Fibroblast of lung (primary cell): Measurements from ENCODE around the gene RCL1. TPM values are rescaled to one million over a fixed set of nuclear protein-coding genes. Genes with fewer than 3 reads are reported as not detected.

Source experiments
- DNase-seq, 2 donors: peaks; one replicate each; pipeline versions ENCODE4 v3.0.0 to v3.0.0-alpha.2; 2010; ENCODE audit warnings: low read depth in 2 of 2
- H2AFZ ChIP-seq: 2 replicates; pipeline ENCODE4 v1.5.1; 2012; ENCODE audit warnings: low read length, control low read depth, inconsistent platforms
- H3K27ac ChIP-seq: 2 replicates; pipeline ENCODE4 v1.5.1; 2011; ENCODE audit warnings: low read length, control low read depth; ENCODE audit not compliant: insufficient read depth
- H3K27me3 ChIP-seq: 2 replicates; pipeline ENCODE4 v1.5.1; 2011; ENCODE audit warnings: mild to moderate bottlenecking, low read length; ENCODE audit not compliant: control insufficient read depth, insufficient read depth
- H3K36me3 ChIP-seq: 2 replicates; pipeline ENCODE4 v1.5.1; 2011; ENCODE audit warnings: low read length; ENCODE audit not compliant: control insufficient read depth, insufficient read depth
- H3K4me1 ChIP-seq: 2 replicates; pipeline ENCODE4 v1.5.1; 2011; ENCODE audit warnings: low read length; ENCODE audit not compliant: control insufficient read depth, insufficient read depth; ENCODE audit errors: extremely low read depth
- H3K4me2 ChIP-seq: 2 replicates; pipeline ENCODE4 v1.5.1; 2011; ENCODE audit warnings: low read length, control low read depth; ENCODE audit not compliant: insufficient read depth; ENCODE audit errors: extremely low read depth
- H3K4me3 ChIP-seq, 4 experiments: fragments of 200-600 bp in 1 of 4; sonication (generic) in 1 of 4; replicated peaks in 1 of 4; 2 replicates each; pipeline ENCODE4 v1.5.1; 2011 to 2016; ENCODE audit warnings: low read length in 4 of 4, low read depth in 3 of 4, mild to moderate bottlenecking in 3 of 4, control low read depth in 2 of 4, inconsistent platforms in 1 of 4, mixed read lengths in 1 of 4; ENCODE audit not compliant: insufficient read depth in 1 of 4; ENCODE audit errors: control extremely low read depth in 1 of 4
- H3K79me2 ChIP-seq: 2 replicates; pipeline ENCODE4 v1.5.1; 2012; ENCODE audit warnings: mild to moderate bottlenecking, low read length, inconsistent platforms; ENCODE audit not compliant: control insufficient read depth, insufficient read depth
- H3K9ac ChIP-seq: 2 replicates; pipeline ENCODE4 v1.5.1; 2011; ENCODE audit warnings: mild to moderate bottlenecking, low read length, control low read depth; ENCODE audit not compliant: insufficient read depth
- H3K9me3 ChIP-seq: 2 replicates; pipeline ENCODE4 v1.5.1; 2012; ENCODE audit warnings: low read depth, low read length; ENCODE audit not compliant: control insufficient read depth, insufficient read depth
- H4K20me1 ChIP-seq: 2 replicates; pipeline ENCODE4 v1.5.1; 2011; ENCODE audit warnings: low read length; ENCODE audit not compliant: control insufficient read depth, insufficient read depth; ENCODE audit errors: extremely low read depth
- EZH2 ChIP-seq: IDR thresholded peaks from 2 replicates; pipeline ENCODE4 v1.5.1; 2012; ENCODE audit warnings: low read length, control low read depth, mild to moderate bottlenecking; ENCODE audit errors: missing control alignments
- polyA plus RNA-seq, 2 donors: library from polyadenylated mRNA; depleted of rRNA in 1 of 2; stranded (reverse) in 1 of 2; unstranded in 1 of 2; fragments of >200 nt; gene quantifications; 2 replicates each; pipeline ENCODE4 v1.2.1, GENCODE V29; 2011 to 2012; ENCODE audit warnings: missing spikeins in 1 of 2
- total RNA-seq: library from RNA; depleted of rRNA; stranded (reverse); fragments of >200 nt; gene quantifications from 2 replicates; pipeline ENCODE4 v1.2.1, GENCODE V29; 2014
- TF ChIP-seq, protein P1 (sequence below), 2 donors: IDR thresholded peaks in 1 of 2; conservative IDR thresholded peaks in 1 of 2; 1 replicate in 1 of 2; 2 replicates in 1 of 2; pipeline ENCODE4 v1.5.1; 2011 to 2012; ENCODE audit warnings: low read length in 2 of 2, control low read depth in 1 of 2, inconsistent platforms in 1 of 2, low read depth in 1 of 2, mild to moderate bottlenecking in 1 of 2

The RCL1 gene
- total and polyA plus RNA-seq, 2 donors (not counting 1 experiment from before 2014, with no cell fraction given), result 5.0 to 14.5 TPM

GRCh38 chr9:4786599-4786998 lies 6.1 kb upstream of the RCL1 start:
- no peak overlapping the region for H3K4me2 ChIP-seq
- H3K4me3 ChIP-seq, result no peak overlapping the region
- H3K79me2 ChIP-seq, result no peaks in the 10 kb centered on the region
- TF ChIP-seq, protein P1, sequence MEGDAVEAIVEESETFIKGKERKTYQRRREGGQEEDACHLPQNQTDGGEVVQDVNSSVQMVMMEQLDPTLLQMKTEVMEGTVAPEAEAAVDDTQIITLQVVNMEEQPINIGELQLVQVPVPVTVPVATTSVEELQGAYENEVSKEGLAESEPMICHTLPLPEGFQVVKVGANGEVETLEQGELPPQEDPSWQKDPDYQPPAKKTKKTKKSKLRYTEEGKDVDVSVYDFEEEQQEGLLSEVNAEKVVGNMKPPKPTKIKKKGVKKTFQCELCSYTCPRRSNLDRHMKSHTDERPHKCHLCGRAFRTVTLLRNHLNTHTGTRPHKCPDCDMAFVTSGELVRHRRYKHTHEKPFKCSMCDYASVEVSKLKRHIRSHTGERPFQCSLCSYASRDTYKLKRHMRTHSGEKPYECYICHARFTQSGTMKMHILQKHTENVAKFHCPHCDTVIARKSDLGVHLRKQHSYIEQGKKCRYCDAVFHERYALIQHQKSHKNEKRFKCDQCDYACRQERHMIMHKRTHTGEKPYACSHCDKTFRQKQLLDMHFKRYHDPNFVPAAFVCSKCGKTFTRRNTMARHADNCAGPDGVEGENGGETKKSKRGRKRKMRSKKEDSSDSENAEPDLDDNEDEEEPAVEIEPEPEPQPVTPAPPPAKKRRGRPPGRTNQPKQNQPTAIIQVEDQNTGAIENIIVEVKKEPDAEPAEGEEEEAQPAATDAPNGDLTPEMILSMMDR (conservative IDR thresholded peaks at IDR 0.05 in 1 of 2, IDR thresholded peaks at IDR 0.05 in 1 of 2; ENCODE audit: low read depth in 1 of 2, low read length in 2 of 2), result no peak
- no peaks in the 10 kb centered on the region for H3K9me3 ChIP-seq
- no peak overlapping the region for H2AFZ ChIP-seq
- H3K4me1 ChIP-seq, result no peaks in the 10 kb centered on the region
- no peak overlapping the region for H3K9ac ChIP-seq
- DNase-seq, result no peak
- no peaks in the 10 kb centered on the region for H4K20me1 ChIP-seq
- H3K27ac ChIP-seq, result no peak overlapping the region
- H3K27me3 ChIP-seq, result no peaks in the 10 kb centered on the region
- H3K36me3 ChIP-seq, result no peaks in the 10 kb centered on the region

- Histone ChIP-seq H3K27ac (no peak overlapping the region), H4K20me1 (no peaks in the 10 kb centered on the region), H2AFZ (no peak overlapping the region), H3K27me3 (no peaks in the 10 kb centered on the region), H3K9me3 (no peaks in the 10 kb centered on the region), H3K9ac (no peak overlapping the region), H3K36me3 (no peaks in the 10 kb centered on the region), H3K4me1 (peaks cover 4% of the 10 kb centered on the region), H3K79me2 (no peaks in the 10 kb centered on the region), H3K4me2 (no peak overlapping the region), H3K4me3 (no peak overlapping the region)
- no peak for DNase-seq
- TF ChIP-seq, protein P1 (conservative IDR thresholded peaks at IDR 0.05 in 1 of 2, IDR thresholded peaks at IDR 0.05 in 1 of 2; ENCODE audit: low read depth in 1 of 2, low read length in 2 of 2), result no peak
- TF ChIP-seq EZH2, result no peak
Measured at GRCh38 chr9:4787876-4788275, 4.9 kb upstream of the RCL1 start.

- Histone ChIP-seq H3K36me3 (no peaks in the 10 kb centered on the region), H3K27ac (no peak overlapping the region), H3K9me3 (no peaks in the 10 kb centered on the region), H3K4me1 (peaks cover 4% of the 10 kb centered on the region), H3K9ac (no peak overlapping the region), H4K20me1 (no peaks in the 10 kb centered on the region), H3K4me3 (no peak overlapping the region), H3K4me2 (no peak overlapping the region), H3K27me3 (no peaks in the 10 kb centered on the region), H3K79me2 (no peaks in the 10 kb centered on the region), H2AFZ (no peak overlapping the region)
- TF ChIP-seq, protein P1 (conservative IDR thresholded peaks at IDR 0.05 in 1 of 2, IDR thresholded peaks at IDR 0.05 in 1 of 2; ENCODE audit: low read depth in 1 of 2, low read length in 2 of 2), result no peak
- TF ChIP-seq EZH2, result no peak
- no peak for DNase-seq
Measured at GRCh38 chr9:4788703-4789102, 4.0 kb upstream of the RCL1 start.
